Endothelial cell of umbilical vein (primary cell): Measurements from ENCODE around the gene LGMN. TPM values are rescaled to one million over a fixed set of nuclear protein-coding genes. Genes with fewer than 3 reads are reported as not detected.

ENCODE experiments used
- BruUV-seq: library from RNA; stranded (reverse); fragments of 400-500 nt; replicated peaks from 2 replicates; lab custom pipeline; 2021; lab: Mats Ljungman, UMichigan
- CTCF ChIA-PET: fragments of 300-600, 350-600 bp; sonication (Branson Sonifier 250); formaldehyde crosslinking; loops from one replicate; lab custom pipeline; 2021; ENCODE audit warnings: antibody characterized with exemption, inconsistent platforms; lab: Charles Lee
- POLR2A ChIA-PET: fragments of 300-600, 350-600 bp; sonication (Branson Sonifier 250); formaldehyde crosslinking; loops from one replicate; lab custom pipeline; 2021; ENCODE audit warnings: antibody characterized with exemption, inconsistent platforms; lab: Charles Lee
- DNase-seq: peaks from one replicate; pipeline ENCODE4 v3.0.0-alpha.2; 2011; ENCODE audit warnings: low read depth, low spot score
- FAIRE-seq: peaks from 2 replicates; lab custom pipeline; 2011; peaks lifted over from hg19 to GRCh38; lab: Jason Lieb, UNC
- H2AFZ ChIP-seq: 2 replicates; pipeline ENCODE4 v1.6.0; 2012; ENCODE audit warnings: low read depth, low read length, control low read depth, inconsistent platforms
- H3K27ac ChIP-seq: 2 replicates; pipeline ENCODE4 v1.5.1; 2011; ENCODE audit warnings: low read depth, mild to moderate bottlenecking, control low read depth, low read length, moderate library complexity; ENCODE audit not compliant: insufficient read depth
- H3K27me3 ChIP-seq, 2 experiments: 2 replicates each; pipeline versions ENCODE4 v1.6.0 to v1.6.1; 2011; ENCODE audit warnings: low read length in 2 of 2, mixed read lengths in 1 of 2; ENCODE audit not compliant: control insufficient read depth in 2 of 2, insufficient read depth in 2 of 2
- H3K36me3 ChIP-seq, 2 experiments: 2 replicates in 1 of 2; 3 replicates in 1 of 2; pipeline ENCODE4 v1.5.1; 2011; ENCODE audit warnings: low read length in 2 of 2, mild to moderate bottlenecking in 1 of 2, moderate library complexity in 1 of 2; ENCODE audit not compliant: control insufficient read depth in 2 of 2, insufficient read depth in 2 of 2; ENCODE audit errors: extremely low read depth in 1 of 2
- H3K4me1 ChIP-seq: 3 replicates; pipeline ENCODE4 v1.5.1; 2011; ENCODE audit warnings: mild to moderate bottlenecking, low read length; ENCODE audit not compliant: control insufficient read depth, insufficient read depth; ENCODE audit errors: extremely low read depth
- H3K4me2 ChIP-seq: 2 replicates; pipeline ENCODE4 v1.6.1; 2011; ENCODE audit warnings: low read length, control low read depth, mixed read lengths; ENCODE audit not compliant: insufficient read depth
- H3K4me3 ChIP-seq, 3 experiments: fragments of 200-600 bp in 1 of 3; sonication (generic), shearing (Covaris generic) in 1 of 3; replicated peaks in 1 of 3; 2 replicates each; pipeline ENCODE4 v1.5.1; 2011 to 2016; ENCODE audit warnings: control low read depth in 3 of 3, low read length in 3 of 3, mild to moderate bottlenecking in 2 of 3, inconsistent platforms in 1 of 3, low read depth in 1 of 3, moderate library complexity in 1 of 3; ENCODE audit not compliant: insufficient read depth in 1 of 3
- H3K79me2 ChIP-seq: 2 replicates; pipeline ENCODE4 v1.6.0; 2012; ENCODE audit warnings: low read length, inconsistent platforms; ENCODE audit not compliant: control insufficient read depth, insufficient read depth
- H3K9ac ChIP-seq: replicated peaks from 2 replicates; pipeline ENCODE3; 2011; ENCODE audit warnings: low read length, control low read depth; ENCODE audit not compliant: insufficient read depth; ENCODE audit errors: extremely low read depth
- H3K9me1 ChIP-seq: replicated peaks from 3 replicates; pipeline ENCODE4 v1.6.0; 2011; ENCODE audit warnings: mild to moderate bottlenecking, low read length; ENCODE audit not compliant: control insufficient read depth, insufficient read depth; ENCODE audit errors: extremely low read depth
- H3K9me3 ChIP-seq: replicated peaks from 2 replicates; pipeline ENCODE4 v1.5.1; 2012; ENCODE audit warnings: low read length, inconsistent platforms; ENCODE audit not compliant: control insufficient read depth, insufficient read depth
- H4K20me1 ChIP-seq: replicated peaks from 2 replicates; pipeline ENCODE3; 2011; ENCODE audit warnings: mild to moderate bottlenecking, low read length; ENCODE audit not compliant: control insufficient read depth, insufficient read depth; ENCODE audit errors: extremely low read depth
- CTCF ChIP-seq, 2 donors: IDR thresholded peaks; 1 replicate in 1 of 2; 2 replicates in 1 of 2; pipeline ENCODE4 v1.5.1; 2011; ENCODE audit warnings: low read length in 2 of 2, mild to moderate bottlenecking in 2 of 2, moderate library complexity in 2 of 2, control low read depth in 1 of 2, inconsistent platforms in 1 of 2, low read depth in 1 of 2; ENCODE audit not compliant: insufficient read depth in 1 of 2; ENCODE audit errors: extremely low read depth in 1 of 2
- EZH2 ChIP-seq: IDR thresholded peaks from 2 replicates; pipeline ENCODE4 v1.6.1; 2012; ENCODE audit warnings: borderline replicate concordance, low read depth, mild to moderate bottlenecking, moderate library complexity, low read length, inconsistent platforms; ENCODE audit not compliant: severe bottlenecking
- FOS ChIP-seq: IDR thresholded peaks from 2 replicates; pipeline ENCODE4 v1.6.1; 2011; ENCODE audit warnings: mild to moderate bottlenecking, low read length, moderate library complexity, borderline replicate concordance; ENCODE audit not compliant: insufficient read depth
- GATA2 ChIP-seq: IDR thresholded peaks from 2 replicates; pipeline ENCODE4 v1.7.0; 2011; ENCODE audit warnings: low read depth, mild to moderate bottlenecking, moderate library complexity, mixed read lengths, low read length; ENCODE audit not compliant: insufficient read length, insufficient read depth
- JUN ChIP-seq: IDR thresholded peaks from 2 replicates; pipeline ENCODE4 v1.6.1; 2011; ENCODE audit warnings: borderline replicate concordance, low read depth; ENCODE audit not compliant: insufficient read length, insufficient read depth
- MAX ChIP-seq: IDR thresholded peaks from 2 replicates; pipeline ENCODE4 v1.6.1; 2011; ENCODE audit not compliant: insufficient read depth, insufficient read length
- MYC ChIP-seq: IDR thresholded peaks from one replicate; pipeline ENCODE4 v1.6.1; 2011; ENCODE audit warnings: mild to moderate bottlenecking, low read depth, low read length
- POLR2A ChIP-seq: IDR thresholded peaks from 2 replicates; pipeline ENCODE4 v1.6.1; 2012; ENCODE audit warnings: low read depth, mild to moderate bottlenecking, control low read depth, low read length
- POLR2AphosphoS5 ChIP-seq: IDR thresholded peaks from 2 replicates; pipeline ENCODE4 v1.6.1; 2012; ENCODE audit warnings: low read depth, mild to moderate bottlenecking, control low read depth, low read length, moderate library complexity; ENCODE audit not compliant: insufficient read depth
- dilution Hi-C: fragments of 300-500 bp; cut with MboI; formaldehyde crosslinking; loops from one replicate; pipeline ENCODE4 v1.15.0; 2019; ENCODE audit warnings: low sequenced_read_pairs; ENCODE audit not compliant: extremely low pct_ligation_motif_present
- intact Hi-C: fragments of 100-400 bp; cut with micrococcal nuclease; formaldehyde crosslinking; loops from one replicate; pipeline ENCODE4 v1.10.0; 2022
- polyA plus RNA-seq, 4 experiments: library from polyadenylated mRNA; depleted of rRNA in 3 of 4; stranded (reverse) in 3 of 4; unstranded in 1 of 4; fragments of >200 nt; gene quantifications; 2 replicates each; pipeline versions ENCODE4 v1.2.1 to v1.2.3, GENCODE V29; 2011 to 2012; ENCODE audit warnings: missing spikeins in 1 of 4
- total RNA-seq: library from RNA; stranded (reverse); gene quantifications from 2 replicates; pipeline ENCODE4 v1.2.3, GENCODE V29; 2021

Gene LGMN
- total and polyA plus RNA-seq, 2 donors (not counting 3 experiments of a cell fraction or from before 2014, with no cell fraction given) = 56.7 to 99.2 TPM

GRCh38 chr14:92711976-92712653 lies 36.3 kb downstream of the LGMN start:
- H3K79me2 ChIP-seq = no peaks in the 10 kb centered on the region
- dilution Hi-C loops = no loop called here
- TF ChIP-seq JUN (no peak), FOS (no peak), POLR2A (no peak), MAX (no peak), GATA2 (no peak), EZH2 (no peak), MYC (no peak), CTCF (IDR thresholded peaks at IDR 0.05; ENCODE audit: extremely low read depth in 1 of 2, insufficient read depth in 1 of 2, low read depth in 1 of 2, low read length in 2 of 2) (no peak), POLR2AphosphoS5 (no peak)
- no peaks in the 10 kb centered on the region for H4K20me1 ChIP-seq
- H3K9ac ChIP-seq = no peak overlapping the region
- no peaks in the 10 kb centered on the region for H3K27me3 ChIP-seq
- FAIRE-seq (no peak), DNase-seq (no peak)
- H3K4me2 ChIP-seq = no peak overlapping the region
- H3K9me3 ChIP-seq = no peaks in the 10 kb centered on the region
- H3K4me1 ChIP-seq = no peaks in the 10 kb centered on the region
- H3K9me1 ChIP-seq = no peaks in the 10 kb centered on the region
- BruUV-seq = no TSS peak
- H3K27ac ChIP-seq = no peak overlapping the region
- H3K4me3 ChIP-seq = no peak overlapping the region
- POLR2A ChIA-PET = no interaction called here
- no peak overlapping the region for H2AFZ ChIP-seq
- CTCF ChIA-PET = interaction anchor here (0.9 to 4.9 kb wide), 4 partner anchors 14 to 72 kb away, joined by 4 to 96 read pairs (median 8); partner anchors contain the start of gene LGMN
- intact Hi-C loops = loop anchor here (2.0 kb wide), 1 partner anchor 427 kb away; no protein-coding TSS in a partner anchor
- H3K36me3 ChIP-seq = peaks cover 0 to 8% of the 10 kb centered on the region in 2 experiments
